ENCODE data around the gene LAMC2.

DNA sequence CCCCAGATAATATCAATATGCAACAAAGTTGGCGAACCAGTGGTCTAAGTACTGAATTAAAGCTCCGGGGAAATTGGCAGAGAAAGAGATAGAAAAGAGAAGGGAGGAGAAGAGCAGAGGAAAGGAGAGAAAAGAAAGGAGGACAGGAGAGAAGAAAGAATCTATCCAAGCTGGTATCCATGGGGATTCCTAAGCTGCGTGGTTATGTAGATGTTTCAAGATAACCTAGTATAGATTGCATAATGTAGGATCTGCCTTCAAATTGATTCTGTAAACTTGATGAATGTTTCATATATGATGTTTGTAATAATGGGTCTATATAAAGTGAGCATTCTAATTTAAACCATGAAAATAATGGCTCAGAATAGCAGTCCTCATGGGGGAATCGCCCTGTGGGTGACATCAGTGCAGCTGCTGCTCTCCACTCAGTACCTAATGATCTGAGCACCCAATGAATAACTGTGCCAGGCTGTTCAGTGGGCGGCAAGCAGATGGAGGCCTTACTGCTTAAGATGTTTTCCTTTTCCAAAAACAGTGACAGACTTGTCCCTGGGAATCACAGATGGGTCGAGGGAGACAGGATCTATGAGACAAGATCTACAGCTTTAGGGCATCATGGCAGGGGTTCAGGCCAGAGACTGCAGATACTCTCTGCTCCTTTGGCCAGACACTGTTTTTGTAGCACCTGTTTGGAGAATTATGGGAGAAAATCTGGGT lies 78.0 kb downstream of the LAMC2 start:
- TF ChIP-seq, protein P1, sequence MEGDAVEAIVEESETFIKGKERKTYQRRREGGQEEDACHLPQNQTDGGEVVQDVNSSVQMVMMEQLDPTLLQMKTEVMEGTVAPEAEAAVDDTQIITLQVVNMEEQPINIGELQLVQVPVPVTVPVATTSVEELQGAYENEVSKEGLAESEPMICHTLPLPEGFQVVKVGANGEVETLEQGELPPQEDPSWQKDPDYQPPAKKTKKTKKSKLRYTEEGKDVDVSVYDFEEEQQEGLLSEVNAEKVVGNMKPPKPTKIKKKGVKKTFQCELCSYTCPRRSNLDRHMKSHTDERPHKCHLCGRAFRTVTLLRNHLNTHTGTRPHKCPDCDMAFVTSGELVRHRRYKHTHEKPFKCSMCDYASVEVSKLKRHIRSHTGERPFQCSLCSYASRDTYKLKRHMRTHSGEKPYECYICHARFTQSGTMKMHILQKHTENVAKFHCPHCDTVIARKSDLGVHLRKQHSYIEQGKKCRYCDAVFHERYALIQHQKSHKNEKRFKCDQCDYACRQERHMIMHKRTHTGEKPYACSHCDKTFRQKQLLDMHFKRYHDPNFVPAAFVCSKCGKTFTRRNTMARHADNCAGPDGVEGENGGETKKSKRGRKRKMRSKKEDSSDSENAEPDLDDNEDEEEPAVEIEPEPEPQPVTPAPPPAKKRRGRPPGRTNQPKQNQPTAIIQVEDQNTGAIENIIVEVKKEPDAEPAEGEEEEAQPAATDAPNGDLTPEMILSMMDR (IDR thresholded peaks at IDR 0.05) = no peak
- TF ChIP-seq POLR2A (IDR thresholded peaks at IDR 0.05) = no peak
